Measurements from ENCODE around the gene KCNG2.
"Not testable (repeated sequence)": the region's sequence is repeated elsewhere in the genome, so short reads cannot be mapped to it uniquely, and the experiment has no call there.

Gene KCNG2

DNA sequence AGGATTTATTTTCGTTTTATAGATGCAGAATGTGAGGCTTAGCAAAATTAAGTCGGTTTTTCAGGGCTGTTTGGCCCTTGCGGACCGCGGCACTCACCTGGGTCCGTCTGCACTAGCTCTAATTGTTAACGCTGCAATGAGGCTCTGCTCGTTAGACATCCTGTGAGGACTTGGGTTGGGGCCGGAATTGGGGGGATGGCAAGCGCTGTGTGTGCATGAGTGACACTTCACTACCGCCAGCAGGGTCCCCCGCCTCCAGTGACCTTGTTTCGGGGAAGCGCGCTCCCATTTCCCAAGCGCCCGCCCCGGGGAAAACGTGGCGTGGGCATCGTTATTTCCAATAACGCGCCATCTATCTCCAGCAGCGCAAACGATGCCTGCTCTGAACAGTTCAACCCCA lies 54.2 kb downstream of the KCNG2 start:
- Mint-ChIP-seq H3K4me1 (no peaks in the 10 kb centered on the region), H3K27me3 (peaks cover 5% of the 10 kb centered on the region), H3K4me3 (no peak overlapping the region), H3K27ac (no peak overlapping the region), H3K9me3 (no peaks in the 10 kb centered on the region), H3K36me3 (no peaks in the 10 kb centered on the region)
- DNase-seq: no peak
- CTCF ChIA-PET: no interaction called here

DNA sequence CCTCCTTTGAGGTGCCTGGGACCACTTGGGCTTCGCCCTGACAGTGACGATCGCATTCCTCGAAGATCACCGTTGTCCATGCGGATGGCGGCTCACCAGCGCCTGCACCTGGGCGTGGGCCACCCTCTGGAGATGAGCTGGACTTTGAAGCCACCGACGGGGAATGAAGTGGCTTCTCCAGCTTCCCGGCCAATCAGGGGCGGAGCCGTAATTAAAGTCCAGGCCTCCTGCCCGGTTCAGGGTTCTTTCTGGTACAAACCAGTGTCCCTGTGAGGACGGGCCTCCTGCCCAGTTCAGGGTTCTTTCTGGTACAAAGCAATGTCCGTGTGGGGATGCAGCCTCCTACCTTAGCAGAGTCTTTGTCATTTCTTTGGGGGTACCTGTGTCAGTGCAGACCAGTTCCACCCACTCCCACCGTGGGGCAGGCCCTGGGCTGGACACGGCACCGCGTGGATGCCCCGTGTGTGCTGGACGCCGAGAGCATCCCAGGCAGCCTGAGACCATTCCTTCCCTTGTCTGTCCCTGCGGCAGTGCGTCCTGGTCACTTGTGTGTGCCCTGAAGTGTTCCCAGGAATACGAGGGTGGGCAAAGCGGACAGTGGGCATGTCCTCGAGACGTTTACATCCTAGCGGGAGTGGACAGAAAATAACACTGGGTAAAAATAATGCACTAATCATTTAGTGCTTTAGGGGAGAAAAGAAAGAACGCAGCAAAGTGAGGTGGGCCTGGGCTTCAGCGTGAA lies 55.0 kb downstream of the KCNG2 start:
- H3K9me3 Mint-ChIP-seq: no peaks in the 10 kb centered on the region
- no peak overlapping the region for H3K27ac Mint-ChIP-seq

DNA sequence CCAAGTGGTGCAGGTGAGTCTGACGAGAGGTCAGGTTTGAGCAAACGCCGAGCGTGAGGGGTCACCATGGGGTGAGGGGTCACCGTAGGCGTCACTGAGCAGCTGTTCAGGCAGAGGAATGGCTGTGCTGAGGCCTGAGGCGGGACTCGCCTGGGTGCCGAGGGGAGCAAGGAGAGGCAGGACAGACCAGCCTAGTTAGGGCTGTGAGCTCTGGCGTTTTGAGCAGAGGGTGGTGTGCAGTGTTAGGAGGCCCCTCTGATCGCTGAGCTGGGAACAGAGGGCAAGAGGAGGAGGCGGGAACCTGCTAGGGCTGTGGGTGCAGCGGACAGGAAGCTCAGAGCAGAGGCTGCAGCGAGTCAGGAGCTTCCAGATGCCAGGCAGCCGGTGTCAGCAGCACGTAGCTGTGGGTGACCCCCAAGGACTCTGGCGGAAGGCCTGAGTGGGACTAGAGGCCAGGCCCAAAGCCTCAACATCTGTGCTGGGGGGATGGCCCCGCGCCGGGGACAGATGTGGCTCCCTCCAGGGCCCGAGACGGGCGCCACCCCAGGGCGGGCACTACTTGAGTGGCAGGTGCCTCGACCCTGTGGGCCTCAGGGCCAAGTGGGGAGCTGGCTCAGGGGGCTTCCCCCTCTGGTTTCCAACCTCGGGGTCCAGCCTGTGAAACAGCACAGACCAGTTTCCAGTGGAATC lies 55.7 kb downstream of the KCNG2 start:
- Mint-ChIP-seq H3K4me3 (no peak overlapping the region), H3K4me1 (no peaks in the 10 kb centered on the region), H3K36me3 (no peaks in the 10 kb centered on the region), H3K27ac (no peak overlapping the region), H3K9me3 (no peaks in the 10 kb centered on the region), H3K27me3 (peaks cover 10% of the 10 kb centered on the region)
- no peak for DNase-seq
- CTCF ChIA-PET: no interaction called here

More for the DNA sequence above, 55.0 kb downstream of the KCNG2 start:
- no peak for DNase-seq
- Mint-ChIP-seq H3K4me3 (no peak overlapping the region), H3K4me1 (no peaks in the 10 kb centered on the region), H3K27me3 (peaks cover 10% of the 10 kb centered on the region), H3K36me3 (no peaks in the 10 kb centered on the region)
- CTCF ChIA-PET: no interaction called here

DNA sequence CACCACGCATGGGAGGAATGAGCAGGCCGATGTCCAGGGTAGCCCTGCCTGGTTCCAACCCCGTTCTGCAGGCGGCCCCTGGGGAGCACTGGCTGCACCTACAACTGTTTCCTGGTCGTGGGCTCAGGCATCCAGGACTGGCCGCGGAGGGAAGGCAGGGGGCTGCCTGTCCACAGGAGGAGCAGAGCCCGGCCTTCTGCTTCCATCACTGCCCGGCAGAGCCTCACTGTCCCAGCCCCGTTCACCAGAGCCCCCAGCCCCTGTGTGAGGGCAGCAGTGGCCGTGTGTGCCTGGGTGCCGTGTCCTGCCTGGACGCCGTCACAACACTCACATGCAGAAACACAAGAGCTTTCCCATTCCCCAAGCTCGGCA lies 56.2 kb downstream of the KCNG2 start:
- H3K4me3 Mint-ChIP-seq: no peak overlapping the region
- H3K4me1 Mint-ChIP-seq: no peaks in the 10 kb centered on the region
- H3K36me3 Mint-ChIP-seq: no peaks in the 10 kb centered on the region
- H3K27me3 Mint-ChIP-seq: peaks cover 10% of the 10 kb centered on the region
- no peak overlapping the region for H3K27ac Mint-ChIP-seq
- DNase-seq: no peak
- CTCF ChIA-PET: no interaction called here
- no peaks in the 10 kb centered on the region for H3K9me3 Mint-ChIP-seq

DNA sequence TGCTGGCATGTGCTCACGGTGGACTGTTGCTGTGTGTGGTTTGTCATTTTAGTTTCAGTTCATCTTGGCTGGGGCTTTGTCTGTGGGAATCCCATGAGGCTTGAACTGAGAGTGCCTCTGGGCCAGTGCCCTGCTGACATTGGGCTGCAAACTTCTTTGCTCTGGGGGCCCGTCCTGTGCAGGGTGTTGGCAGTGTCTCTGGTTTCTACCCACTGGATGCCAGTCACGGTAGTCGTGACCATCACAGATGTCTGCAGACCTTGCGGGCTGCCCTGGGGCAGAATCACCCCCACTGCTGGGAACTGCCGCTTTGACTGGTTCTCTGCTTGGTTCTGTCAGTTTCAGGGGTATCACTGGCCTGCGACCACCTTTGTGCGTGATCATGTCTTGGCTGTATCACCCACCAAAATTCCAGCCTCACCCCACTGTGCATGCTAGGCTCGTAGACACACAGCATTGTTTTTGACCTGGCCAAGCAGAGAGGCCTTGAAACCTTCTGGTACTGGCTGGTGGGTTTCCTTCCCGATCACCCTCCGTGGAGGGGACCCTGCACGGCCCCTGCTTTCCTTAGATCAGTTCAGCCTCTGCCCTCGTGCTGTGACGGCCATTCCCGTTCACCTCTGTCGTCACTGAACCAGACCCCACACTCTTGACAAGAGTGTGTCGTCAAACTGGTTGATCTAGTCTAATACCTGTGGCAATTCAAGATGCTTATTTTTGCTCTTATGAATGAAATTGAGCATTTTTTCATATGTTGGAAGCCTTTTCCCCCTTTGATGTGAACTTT lies 57.6 kb downstream of the KCNG2 start:
- no peaks in the 10 kb centered on the region for H3K4me1 Mint-ChIP-seq
- CTCF ChIA-PET: no interaction called here
- H3K27ac Mint-ChIP-seq: no peak overlapping the region

DNA sequence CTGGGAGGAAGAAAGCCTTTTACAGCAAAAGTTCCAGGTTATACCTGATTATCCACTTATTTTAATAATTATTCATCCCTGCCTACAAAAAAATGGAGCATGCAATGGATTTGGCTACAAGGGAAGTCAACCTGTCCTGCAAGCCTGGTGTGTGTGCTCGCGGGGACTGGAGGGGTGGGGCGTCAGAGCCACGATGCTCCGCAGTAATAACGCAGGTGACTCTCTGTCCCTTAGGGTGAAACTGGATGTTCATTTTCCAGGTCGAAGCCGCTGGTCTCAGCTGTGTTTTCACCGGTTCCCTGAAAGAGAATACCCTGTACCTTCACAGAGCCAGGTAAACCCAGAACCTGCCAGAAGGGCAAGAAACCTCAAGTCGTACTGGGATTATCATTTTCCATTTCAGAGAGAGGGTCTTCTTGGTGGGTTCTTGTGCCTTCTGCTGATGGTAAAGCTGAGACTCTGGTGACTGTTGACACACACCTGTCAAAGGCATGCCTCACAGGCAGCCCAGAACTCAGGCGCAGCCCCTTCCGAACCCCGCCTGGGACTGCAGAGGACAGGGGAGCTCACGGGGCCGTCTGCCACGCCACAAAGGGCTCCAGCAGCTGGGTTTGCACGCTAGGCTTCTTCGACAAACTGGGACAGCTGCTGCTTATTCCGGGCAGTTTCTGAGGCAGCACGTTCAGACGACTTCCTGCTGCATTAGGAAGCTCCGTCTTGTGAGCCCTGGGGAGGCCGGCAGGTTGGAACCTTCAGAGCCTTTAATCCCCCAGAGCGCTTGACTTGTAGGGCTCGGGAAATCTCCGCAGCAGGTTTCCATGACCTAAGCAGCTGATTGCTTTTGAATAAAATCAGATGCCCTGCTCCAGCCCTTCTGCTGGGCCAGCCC lies 58.6 kb downstream of the KCNG2 start:
- Mint-ChIP-seq H3K4me3 (no peak overlapping the region), H3K9me3 (no peaks in the 10 kb centered on the region), H3K27ac (no peak overlapping the region), H3K4me1 (no peaks in the 10 kb centered on the region), H3K27me3 (peaks cover 14% of the 10 kb centered on the region), H3K36me3 (no peaks in the 10 kb centered on the region)
- CTCF ChIA-PET: no interaction called here
- DNase-seq: no peak

More for the DNA sequence above, 57.6 kb downstream of the KCNG2 start:
- no peak for DNase-seq
- Mint-ChIP-seq H3K27me3 (peaks cover 14% of the 10 kb centered on the region), H3K36me3 (no peaks in the 10 kb centered on the region), H3K9me3 (no peaks in the 10 kb centered on the region), H3K4me3 (no peak overlapping the region)

DNA sequence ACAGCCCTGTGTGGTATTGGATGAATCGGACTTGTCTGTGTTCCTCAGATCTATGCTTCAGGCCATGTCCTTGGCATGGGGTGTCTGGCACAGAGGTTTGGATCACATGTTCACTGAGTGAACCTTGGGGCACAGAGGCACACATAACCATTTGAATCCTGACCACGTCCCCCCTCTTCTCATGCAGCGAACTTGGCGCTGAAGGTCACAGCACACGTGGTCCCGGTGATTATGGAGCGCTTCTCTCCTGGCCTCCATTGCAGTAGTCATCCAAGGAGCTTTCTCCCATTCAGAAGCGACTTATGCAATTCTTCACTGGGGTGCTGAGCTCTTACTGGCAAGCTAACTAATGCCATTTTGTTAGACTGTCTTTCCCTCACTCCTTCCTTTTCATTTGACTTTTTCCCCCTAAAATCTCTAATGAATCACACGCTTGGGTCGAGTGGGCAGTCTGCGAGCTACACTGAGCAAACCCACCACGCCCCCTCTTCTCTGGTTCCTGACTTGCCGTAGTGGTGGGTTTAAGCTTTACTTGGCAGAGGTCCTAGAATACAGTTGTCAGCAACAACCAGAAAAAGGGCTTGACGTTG lies 59.4 kb downstream of the KCNG2 start:
- Mint-ChIP-seq H3K36me3 (no peaks in the 10 kb centered on the region), H3K27me3 (peaks cover 14% of the 10 kb centered on the region), H3K4me1 (no peaks in the 10 kb centered on the region), H3K9me3 (peaks cover 7% of the 10 kb centered on the region), H3K4me3 (no peak overlapping the region), H3K27ac (no peak overlapping the region)
- CTCF ChIA-PET: no interaction called here
- no peak for DNase-seq

DNA sequence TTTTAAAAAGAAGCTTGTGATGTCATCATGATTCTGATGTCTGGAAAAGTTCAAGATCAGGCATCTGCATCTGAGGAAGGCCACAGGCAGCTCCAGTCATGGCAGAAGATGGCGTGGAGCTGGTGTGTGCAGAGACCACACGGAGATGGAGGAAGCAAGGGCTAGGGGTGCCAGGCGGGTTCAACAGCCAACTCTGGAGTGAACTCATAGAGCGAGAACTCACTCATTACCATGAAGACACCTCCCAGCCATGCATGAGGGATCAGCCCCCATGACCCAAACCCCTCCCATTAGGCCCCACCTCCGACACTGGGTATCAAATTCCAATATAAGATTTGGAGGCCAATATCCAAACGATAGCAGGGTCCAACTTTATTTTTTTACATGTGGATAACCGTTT lies 61.6 kb downstream of the KCNG2 start:
- DNase-seq: no peak
- CTCF ChIA-PET: no interaction called here
- Mint-ChIP-seq H3K36me3 (no peaks in the 10 kb centered on the region), H3K27me3 (peaks cover 24% of the 10 kb centered on the region), H3K4me3 (no peak overlapping the region), H3K9me3 (peaks cover 7% of the 10 kb centered on the region), H3K27ac (no peak overlapping the region), H3K4me1 (no peaks in the 10 kb centered on the region)

DNA sequence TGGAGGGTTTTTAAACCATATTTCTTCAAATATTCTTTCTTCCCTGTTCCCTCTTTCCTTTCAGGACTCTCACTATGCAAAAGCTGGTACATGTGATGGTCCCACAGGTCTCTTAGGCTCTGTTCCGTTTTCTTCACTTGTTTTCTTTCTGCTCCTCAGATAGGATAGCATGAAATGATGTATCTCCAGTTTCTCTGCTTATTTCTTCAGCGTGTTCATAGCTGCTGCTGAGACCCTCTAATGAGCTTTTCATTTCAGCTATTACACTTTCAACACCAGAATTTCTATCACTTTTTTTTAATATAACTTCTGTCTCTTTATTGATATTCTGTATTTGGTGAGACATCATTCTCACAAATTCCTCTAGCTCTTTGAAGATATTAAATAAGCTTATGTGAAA lies 63.9 kb downstream of the KCNG2 start:
- CTCF ChIA-PET: interaction anchor here (0.6 kb wide), 1 partner anchor 80 kb away, joined by 4 read pairs; no protein-coding TSS in a partner anchor
- Mint-ChIP-seq H3K9me3 (peaks cover 7% of the 10 kb centered on the region), H3K4me3 (no peak overlapping the region), H3K36me3 (no peaks in the 10 kb centered on the region), H3K27ac (no peak overlapping the region), H3K4me1 (no peaks in the 10 kb centered on the region), H3K27me3 (peaks cover 19% of the 10 kb centered on the region)
- no peak for DNase-seq

DNA sequence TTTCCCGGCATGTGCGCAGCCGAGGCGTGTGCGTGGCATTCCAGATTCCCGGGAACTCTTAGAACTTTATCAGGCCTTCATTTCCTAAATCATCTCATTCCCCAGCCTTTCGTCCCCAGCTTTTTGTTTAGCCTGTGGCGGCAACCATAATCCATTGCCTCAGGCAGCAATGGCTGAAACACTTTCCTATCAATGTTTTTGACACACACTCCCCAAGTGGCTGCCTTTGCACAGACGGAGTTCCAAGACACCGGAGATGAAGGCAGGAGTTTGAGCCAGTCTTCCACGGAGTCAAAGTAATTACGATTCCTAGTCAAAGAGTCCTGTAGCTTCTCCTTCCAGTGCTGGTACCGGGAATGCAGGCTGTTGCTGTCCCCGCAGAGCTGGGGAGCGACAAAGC lies 64.8 kb downstream of the KCNG2 start:
- Mint-ChIP-seq H3K9me3 (peaks cover 7% of the 10 kb centered on the region), H3K27ac (no peak overlapping the region), H3K4me1 (no peaks in the 10 kb centered on the region), H3K36me3 (no peaks in the 10 kb centered on the region), H3K27me3 (peaks cover 14% of the 10 kb centered on the region), H3K4me3 (no peak overlapping the region)
- no peak for DNase-seq
- CTCF ChIA-PET: no interaction called here

DNA sequence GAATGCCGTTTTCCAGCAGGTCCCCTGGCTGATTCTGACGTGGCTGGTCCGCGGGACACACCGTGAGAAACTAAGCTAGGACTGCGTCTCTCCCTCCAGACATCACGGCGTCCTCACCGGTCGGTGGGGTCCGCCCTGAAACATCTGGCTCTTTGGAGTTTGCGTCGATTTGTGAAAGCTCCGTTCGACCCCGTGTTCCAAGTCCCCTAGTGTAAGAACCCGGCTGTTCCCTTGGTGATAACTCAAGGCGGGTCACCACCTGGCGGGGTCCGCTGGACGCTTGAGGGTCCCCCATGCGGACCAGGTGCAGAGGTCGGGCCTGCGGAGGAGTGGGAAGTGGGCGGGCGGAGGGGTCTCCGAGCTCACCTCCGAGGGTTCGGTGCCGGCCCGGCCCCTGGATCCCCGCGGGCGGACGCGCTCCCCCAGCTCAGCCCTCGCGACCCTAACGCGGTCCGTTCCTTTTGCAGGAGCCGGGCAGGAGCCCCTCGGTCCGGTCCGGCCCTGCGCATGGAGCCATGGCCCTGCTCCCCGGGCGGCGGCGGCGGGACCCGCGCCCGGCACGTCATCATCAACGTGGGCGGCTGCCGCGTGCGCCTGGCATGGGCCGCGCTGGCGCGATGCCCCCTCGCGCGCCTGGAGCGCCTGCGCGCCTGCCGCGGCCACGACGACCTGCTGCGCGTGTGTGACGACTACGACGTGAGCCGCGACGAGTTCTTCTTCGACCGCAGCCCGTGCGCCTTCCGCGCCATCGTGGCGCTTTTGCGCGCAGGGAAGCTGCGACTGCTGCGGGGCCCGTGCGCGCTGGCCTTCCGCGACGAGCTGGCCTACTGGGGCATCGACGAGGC lies 65.6 kb downstream of the KCNG2 start:
- Mint-ChIP-seq H3K36me3 (no peaks in the 10 kb centered on the region), H3K27me3 (peaks cover 14% of the 10 kb centered on the region), H3K4me1 (no peaks in the 10 kb centered on the region), H3K4me3 (no peak overlapping the region), H3K9me3 (peaks cover 7% of the 10 kb centered on the region), H3K27ac (no peak overlapping the region)
- no peak for DNase-seq
- CTCF ChIA-PET: no interaction called here

DNA sequence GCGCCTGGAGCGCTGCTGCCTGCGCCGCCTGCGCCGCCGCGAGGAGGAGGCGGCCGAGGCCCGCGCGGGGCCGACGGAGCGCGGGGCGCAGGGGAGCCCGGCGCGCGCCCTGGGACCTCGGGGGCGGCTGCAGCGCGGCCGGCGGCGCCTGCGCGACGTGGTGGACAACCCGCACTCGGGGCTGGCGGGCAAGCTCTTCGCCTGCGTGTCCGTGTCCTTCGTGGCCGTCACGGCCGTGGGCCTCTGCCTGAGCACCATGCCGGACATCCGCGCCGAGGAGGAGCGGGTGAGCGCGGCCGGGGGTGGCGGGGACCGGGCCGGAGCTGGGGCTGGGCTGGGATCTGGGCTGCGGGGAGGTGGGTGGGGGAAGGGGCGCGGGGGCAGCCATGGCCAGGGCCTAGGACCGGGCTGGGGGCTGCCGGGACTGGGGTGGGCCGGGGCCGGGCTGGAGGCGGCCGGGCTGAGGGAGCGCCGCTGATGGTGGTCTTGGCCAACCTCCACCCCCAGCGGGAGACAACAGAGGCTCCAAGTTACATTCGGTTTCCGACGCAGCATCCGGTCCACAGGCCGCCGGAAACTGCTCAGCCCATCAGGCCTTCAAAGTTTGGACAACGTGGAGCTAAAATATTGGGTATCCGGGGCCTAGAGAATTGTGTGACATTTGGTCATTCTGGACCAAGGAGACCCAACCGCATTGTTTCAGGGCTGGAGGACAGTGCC lies 66.4 kb downstream of the KCNG2 start:
- Mint-ChIP-seq H3K9me3 (peaks cover 7% of the 10 kb centered on the region), H3K27ac (no peak overlapping the region), H3K4me1 (no peaks in the 10 kb centered on the region), H3K4me3 (no peak overlapping the region), H3K27me3 (peaks cover 12% of the 10 kb centered on the region), H3K36me3 (no peaks in the 10 kb centered on the region)
- CTCF ChIA-PET: no interaction called here
- no peak for DNase-seq

DNA sequence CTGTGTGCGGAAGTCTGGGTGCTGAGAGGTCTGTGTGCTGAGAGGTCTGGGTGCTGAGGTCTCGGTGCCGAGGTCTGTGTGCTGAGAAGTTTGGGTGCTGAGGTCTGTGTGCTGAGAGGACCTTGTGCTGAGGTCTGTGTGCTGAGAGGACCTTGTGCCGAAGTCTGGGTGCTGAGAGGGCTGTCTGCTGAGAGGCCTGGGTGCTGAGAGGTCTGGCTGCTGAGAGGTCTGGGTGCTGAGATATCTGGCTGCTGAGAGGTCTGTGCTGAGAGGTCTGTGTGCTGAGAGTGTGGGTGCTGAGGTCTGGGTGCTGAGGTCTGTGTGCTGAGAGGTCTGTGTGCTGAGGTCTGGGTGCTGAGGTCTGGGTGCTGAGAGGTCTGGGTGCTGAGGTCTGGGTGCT lies 67.2 kb downstream of the KCNG2 start:
- H3K4me3 Mint-ChIP-seq, H3K4me1 Mint-ChIP-seq, DNase-seq, H3K36me3 Mint-ChIP-seq, H3K9me3 Mint-ChIP-seq, H3K27ac Mint-ChIP-seq, CTCF ChIA-PET: not testable (repeated sequence)
- H3K27me3 Mint-ChIP-seq: peaks cover 10% of the 10 kb centered on the region
